SK-N-SH treated with all-trans-retinoic acid at 6 μM for 48 hours (cell line): Measurements from ENCODE around the gene PMEPA1.

Experiments used
- ATAC-seq: fragments of 200-7000 bp; cut with Tn5 transposase; 3 replicates; pipeline ENCODE4 v1.9.1; 2020; ENCODE audit warnings: mild to moderate bottlenecking, moderate library complexity
- BACH2 ChIP-seq: fragments of 250-450 bp; sonication (Bioruptor Pico); IDR thresholded peaks from 2 replicates; pipeline ENCODE4 v1.9.0; 2021; ENCODE audit warnings: mild to moderate bottlenecking, borderline replicate concordance
- CSDC2 ChIP-seq: fragments of 250-450 bp; sonication (Bioruptor Pico); IDR thresholded peaks from 2 replicates; pipeline ENCODE4 v1.5.0; 2020; ENCODE audit warnings: mild to moderate bottlenecking, moderate library complexity
- ESRRG ChIP-seq: fragments of 250-450 bp; sonication (Bioruptor Pico); IDR thresholded peaks from 2 replicates; pipeline ENCODE4 v1.6.1; 2021; ENCODE audit warnings: mild to moderate bottlenecking
- ISL1 ChIP-seq: fragments of 250-450 bp; sonication (Bioruptor Pico); IDR thresholded peaks from 2 replicates; pipeline ENCODE4 v2.1.2; 2022; ENCODE audit warnings: mild to moderate bottlenecking, moderate library complexity
- OSR1 ChIP-seq: fragments of 250-450 bp; sonication (Bioruptor Pico); IDR thresholded peaks from 2 replicates; pipeline ENCODE4 v1.8.0; 2022; ENCODE audit warnings: moderate library complexity, mild to moderate bottlenecking, inconsistent platforms
- RARB ChIP-seq: fragments of 250-450 bp; sonication (Bioruptor Pico); IDR thresholded peaks from 2 replicates; pipeline ENCODE4 v1.8.0; 2021; ENCODE audit warnings: mild to moderate bottlenecking, moderate library complexity
- SNAI2 ChIP-seq: fragments of 250-450 bp; sonication (Bioruptor Pico); IDR thresholded peaks from 2 replicates; pipeline ENCODE4 v1.5.0; 2020; ENCODE audit warnings: mild to moderate bottlenecking, moderate library complexity
- TCF4 ChIP-seq: fragments of 250-450 bp; sonication (Bioruptor Pico); IDR thresholded peaks from 2 replicates; pipeline ENCODE4 v1.8.0; 2021; ENCODE audit warnings: mild to moderate bottlenecking, moderate library complexity, borderline replicate concordance
- TOX ChIP-seq: fragments of 250-450 bp; sonication (Bioruptor Pico); IDR thresholded peaks from 2 replicates; pipeline ENCODE4 v1.8.0; 2021; ENCODE audit warnings: mild to moderate bottlenecking, moderate library complexity, borderline replicate concordance
- ZC3H10 ChIP-seq: fragments of 250-450 bp; sonication (Bioruptor Pico); IDR thresholded peaks from 2 replicates; pipeline ENCODE4 v1.5.1; 2021; ENCODE audit warnings: mild to moderate bottlenecking, moderate library complexity
- ZFP3 ChIP-seq: fragments of 250-450 bp; sonication (Bioruptor Pico); IDR thresholded peaks from 2 replicates; pipeline ENCODE4 v1.5.0; 2020; ENCODE audit warnings: mild to moderate bottlenecking, moderate library complexity
- ZFP30 ChIP-seq: fragments of 450-650 bp; formaldehyde crosslinking; IDR thresholded peaks from 2 replicates; pipeline ENCODE4 v1.5.0; 2022; ENCODE audit warnings: mild to moderate bottlenecking, moderate library complexity
- ZNF565 ChIP-seq: fragments of 450-650 bp; formaldehyde crosslinking; conservative IDR thresholded peaks from 2 replicates; pipeline ENCODE4 v1.5.0; 2020; ENCODE audit warnings: low read depth, mild to moderate bottlenecking, moderate library complexity
- ZNF8 ChIP-seq: fragments of 450-650 bp; formaldehyde crosslinking; IDR thresholded peaks from 2 replicates; pipeline ENCODE4 v1.5.0; 2020; ENCODE audit warnings: mild to moderate bottlenecking, moderate library complexity
- TF ChIP-seq, protein P1 (sequence below): fragments of 250-450 bp; sonication (Bioruptor Pico); IDR thresholded peaks from 2 replicates; pipeline ENCODE4 v1.5.0; 2020; ENCODE audit warnings: mild to moderate bottlenecking, moderate library complexity
- TF ChIP-seq, protein P2 (sequence below): fragments of 250-450 bp; sonication (Bioruptor Pico); IDR thresholded peaks from 2 replicates; pipeline ENCODE4 v1.5.1; 2020; ENCODE audit warnings: low read depth, mild to moderate bottlenecking, moderate library complexity
- TF ChIP-seq, protein P3 (sequence below): fragments of 250-450 bp; sonication (Bioruptor Pico); IDR thresholded peaks from 2 replicates; pipeline ENCODE4 v1.8.0; 2021; ENCODE audit warnings: low read depth, mild to moderate bottlenecking, moderate library complexity, borderline replicate concordance
- TF ChIP-seq, protein P4 (sequence below): fragments of 250-450 bp; sonication (Bioruptor Pico); IDR thresholded peaks from 2 replicates; pipeline ENCODE4 v1.8.0; 2020; ENCODE audit warnings: mild to moderate bottlenecking, moderate library complexity, borderline replicate concordance
- TF ChIP-seq, protein P5 (sequence below): fragments of 250-450 bp; sonication (Bioruptor Pico); IDR thresholded peaks from 2 replicates; pipeline ENCODE4 v1.5.1; 2021; ENCODE audit warnings: mild to moderate bottlenecking, moderate library complexity

PMEPA1 gene

DNA sequence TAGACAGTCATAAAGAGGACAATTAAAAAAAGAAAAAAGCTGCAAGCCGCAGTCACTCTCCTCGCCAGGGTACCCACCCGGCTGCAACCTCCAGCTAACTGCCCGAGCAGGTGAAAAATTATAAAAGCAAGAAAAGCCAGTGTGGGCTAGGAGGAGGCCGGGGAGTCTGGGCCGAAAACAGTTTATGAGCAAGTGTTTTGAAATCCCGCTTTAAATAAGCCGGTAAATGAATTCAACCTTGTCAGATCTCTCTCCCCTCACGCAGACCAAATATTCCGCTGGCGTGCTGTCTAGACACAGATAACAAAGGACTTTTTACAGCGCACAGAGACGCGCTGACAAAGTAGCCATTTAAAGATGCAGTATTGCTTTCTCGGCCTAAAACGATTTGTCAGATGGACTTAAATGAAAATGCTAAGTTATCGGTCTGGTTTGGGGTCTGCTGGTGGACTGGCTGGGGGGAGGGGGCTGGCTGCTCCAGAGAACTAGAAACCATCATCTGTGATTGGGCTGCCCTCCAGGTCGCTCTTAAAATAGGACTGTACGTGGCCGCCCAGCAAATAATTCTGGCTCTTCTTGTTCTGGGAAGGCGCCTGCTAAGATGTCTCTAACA, 24.6 kb downstream of the PMEPA1 start:
- TF ChIP-seq ZFP3 (CRISPR knock-in tag) (no peak), OSR1 (no peak), ISL1 (CRISPR knock-in tag) (no peak), ESRRG (CRISPR knock-in tag) (no peak)
- ATAC-seq, result no peak

DNA sequence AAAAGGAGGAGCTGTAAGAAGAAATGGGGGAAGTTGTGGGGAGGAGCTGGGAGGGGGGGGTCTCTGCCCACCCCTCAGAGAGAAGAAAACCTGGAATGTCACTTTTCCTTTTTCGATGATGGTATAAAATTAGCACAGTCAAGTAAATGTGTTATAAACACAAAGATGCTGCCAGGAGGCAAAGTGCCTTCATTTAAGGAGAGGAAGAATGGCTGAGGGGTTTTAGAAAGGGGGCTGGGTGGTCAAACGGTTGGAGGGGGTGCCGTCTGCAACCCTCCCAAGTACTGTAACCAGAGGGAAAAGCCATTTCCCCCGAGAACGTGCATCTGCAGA, 25.0 kb downstream of the PMEPA1 start:
- TF ChIP-seq, protein P1, sequence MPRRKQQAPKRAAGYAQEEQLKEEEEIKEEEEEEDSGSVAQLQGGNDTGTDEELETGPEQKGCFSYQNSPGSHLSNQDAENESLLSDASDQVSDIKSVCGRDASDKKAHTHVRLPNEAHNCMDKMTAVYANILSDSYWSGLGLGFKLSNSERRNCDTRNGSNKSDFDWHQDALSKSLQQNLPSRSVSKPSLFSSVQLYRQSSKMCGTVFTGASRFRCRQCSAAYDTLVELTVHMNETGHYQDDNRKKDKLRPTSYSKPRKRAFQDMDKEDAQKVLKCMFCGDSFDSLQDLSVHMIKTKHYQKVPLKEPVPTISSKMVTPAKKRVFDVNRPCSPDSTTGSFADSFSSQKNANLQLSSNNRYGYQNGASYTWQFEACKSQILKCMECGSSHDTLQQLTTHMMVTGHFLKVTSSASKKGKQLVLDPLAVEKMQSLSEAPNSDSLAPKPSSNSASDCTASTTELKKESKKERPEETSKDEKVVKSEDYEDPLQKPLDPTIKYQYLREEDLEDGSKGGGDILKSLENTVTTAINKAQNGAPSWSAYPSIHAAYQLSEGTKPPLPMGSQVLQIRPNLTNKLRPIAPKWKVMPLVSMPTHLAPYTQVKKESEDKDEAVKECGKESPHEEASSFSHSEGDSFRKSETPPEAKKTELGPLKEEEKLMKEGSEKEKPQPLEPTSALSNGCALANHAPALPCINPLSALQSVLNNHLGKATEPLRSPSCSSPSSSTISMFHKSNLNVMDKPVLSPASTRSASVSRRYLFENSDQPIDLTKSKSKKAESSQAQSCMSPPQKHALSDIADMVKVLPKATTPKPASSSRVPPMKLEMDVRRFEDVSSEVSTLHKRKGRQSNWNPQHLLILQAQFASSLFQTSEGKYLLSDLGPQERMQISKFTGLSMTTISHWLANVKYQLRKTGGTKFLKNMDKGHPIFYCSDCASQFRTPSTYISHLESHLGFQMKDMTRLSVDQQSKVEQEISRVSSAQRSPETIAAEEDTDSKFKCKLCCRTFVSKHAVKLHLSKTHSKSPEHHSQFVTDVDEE (CRISPR knock-in tag), result no peak
- TF ChIP-seq, protein P2, sequence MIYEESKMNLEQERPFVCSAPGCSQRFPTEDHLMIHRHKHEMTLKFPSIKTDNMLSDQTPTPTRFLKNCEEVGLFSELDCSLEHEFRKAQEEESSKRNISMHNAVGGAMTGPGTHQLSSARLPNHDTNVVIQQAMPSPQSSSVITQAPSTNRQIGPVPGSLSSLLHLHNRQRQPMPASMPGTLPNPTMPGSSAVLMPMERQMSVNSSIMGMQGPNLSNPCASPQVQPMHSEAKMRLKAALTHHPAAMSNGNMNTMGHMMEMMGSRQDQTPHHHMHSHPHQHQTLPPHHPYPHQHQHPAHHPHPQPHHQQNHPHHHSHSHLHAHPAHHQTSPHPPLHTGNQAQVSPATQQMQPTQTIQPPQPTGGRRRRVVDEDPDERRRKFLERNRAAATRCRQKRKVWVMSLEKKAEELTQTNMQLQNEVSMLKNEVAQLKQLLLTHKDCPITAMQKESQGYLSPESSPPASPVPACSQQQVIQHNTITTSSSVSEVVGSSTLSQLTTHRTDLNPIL, result no peak
- TF ChIP-seq SNAI2 (no peak), ZNF565 (CRISPR knock-in tag) (no peak), ZC3H10 (no peak), ZNF8 (CRISPR knock-in tag) (no peak), OSR1 (no peak)
- TF ChIP-seq, protein P3, sequence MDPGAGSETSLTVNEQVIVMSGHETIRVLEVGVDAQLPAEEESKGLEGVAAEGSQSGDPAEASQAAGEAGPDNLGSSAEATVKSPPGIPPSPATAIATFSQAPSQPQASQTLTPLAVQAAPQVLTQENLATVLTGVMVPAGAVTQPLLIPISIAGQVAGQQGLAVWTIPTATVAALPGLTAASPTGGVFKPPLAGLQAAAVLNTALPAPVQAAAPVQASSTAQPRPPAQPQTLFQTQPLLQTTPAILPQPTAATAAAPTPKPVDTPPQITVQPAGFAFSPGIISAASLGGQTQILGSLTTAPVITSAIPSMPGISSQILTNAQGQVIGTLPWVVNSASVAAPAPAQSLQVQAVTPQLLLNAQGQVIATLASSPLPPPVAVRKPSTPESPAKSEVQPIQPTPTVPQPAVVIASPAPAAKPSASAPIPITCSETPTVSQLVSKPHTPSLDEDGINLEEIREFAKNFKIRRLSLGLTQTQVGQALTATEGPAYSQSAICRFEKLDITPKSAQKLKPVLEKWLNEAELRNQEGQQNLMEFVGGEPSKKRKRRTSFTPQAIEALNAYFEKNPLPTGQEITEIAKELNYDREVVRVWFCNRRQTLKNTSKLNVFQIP, result no peak
- TF ChIP-seq, protein P4, sequence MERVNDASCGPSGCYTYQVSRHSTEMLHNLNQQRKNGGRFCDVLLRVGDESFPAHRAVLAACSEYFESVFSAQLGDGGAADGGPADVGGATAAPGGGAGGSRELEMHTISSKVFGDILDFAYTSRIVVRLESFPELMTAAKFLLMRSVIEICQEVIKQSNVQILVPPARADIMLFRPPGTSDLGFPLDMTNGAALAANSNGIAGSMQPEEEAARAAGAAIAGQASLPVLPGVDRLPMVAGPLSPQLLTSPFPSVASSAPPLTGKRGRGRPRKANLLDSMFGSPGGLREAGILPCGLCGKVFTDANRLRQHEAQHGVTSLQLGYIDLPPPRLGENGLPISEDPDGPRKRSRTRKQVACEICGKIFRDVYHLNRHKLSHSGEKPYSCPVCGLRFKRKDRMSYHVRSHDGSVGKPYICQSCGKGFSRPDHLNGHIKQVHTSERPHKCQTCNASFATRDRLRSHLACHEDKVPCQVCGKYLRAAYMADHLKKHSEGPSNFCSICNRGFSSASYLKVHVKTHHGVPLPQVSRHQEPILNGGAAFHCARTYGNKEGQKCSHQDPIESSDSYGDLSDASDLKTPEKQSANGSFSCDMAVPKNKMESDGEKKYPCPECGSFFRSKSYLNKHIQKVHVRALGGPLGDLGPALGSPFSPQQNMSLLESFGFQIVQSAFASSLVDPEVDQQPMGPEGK, result no peak
- TF ChIP-seq, all 23 proteins: peak for 0
- ATAC-seq, result no peak

DNA sequence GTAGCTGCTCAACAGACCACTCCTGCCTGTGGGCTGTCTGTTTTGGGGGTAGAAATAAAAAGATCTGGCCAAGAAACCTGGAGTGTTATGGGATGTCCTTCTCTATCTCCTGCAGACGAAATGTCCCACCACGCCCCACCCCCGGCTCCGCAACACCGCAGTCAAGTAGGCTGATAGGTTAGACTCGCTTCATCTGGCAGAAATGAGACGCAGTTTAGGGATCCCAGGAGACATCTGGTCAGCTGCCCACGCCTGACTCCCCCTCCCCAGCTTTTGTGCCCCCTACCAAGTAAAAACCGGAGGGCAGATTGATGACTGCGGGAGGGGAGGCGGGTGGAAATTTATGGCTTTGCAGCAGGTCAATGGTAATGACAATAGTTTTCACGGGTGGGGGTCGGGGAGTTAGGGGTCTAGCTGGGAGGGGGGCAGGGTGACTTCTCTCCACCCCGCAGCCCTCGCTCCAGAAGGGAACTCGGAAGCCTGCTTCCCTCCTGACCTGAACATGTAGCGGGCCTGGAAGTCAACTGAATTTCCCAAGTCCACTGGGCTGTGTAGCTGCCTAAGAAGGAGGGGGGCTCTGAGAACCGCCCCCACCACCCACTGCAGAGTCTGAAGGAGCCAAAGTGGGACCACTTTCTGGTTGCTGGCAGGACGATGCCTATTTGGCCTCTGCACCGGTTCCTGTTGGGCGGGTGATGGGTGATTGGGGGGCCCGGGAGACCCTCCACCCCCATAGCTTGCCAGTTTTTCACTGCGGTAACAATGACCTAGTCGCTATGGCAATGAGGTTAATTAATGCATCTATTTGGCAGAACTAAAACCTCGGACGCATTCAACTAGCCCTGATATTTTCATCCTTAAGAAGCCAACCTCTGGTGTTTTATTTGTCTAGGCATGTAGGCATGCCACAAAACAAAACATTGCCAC, 25.7 kb downstream of the PMEPA1 start:
- ATAC-seq, result no peak
- TF ChIP-seq ZFP3 (CRISPR knock-in tag), result no peak
- TF ChIP-seq, protein P3, result no peak
- no peak for TF ChIP-seq ESRRG (CRISPR knock-in tag)
- no peak for TF ChIP-seq CSDC2 (CRISPR knock-in tag)
- TF ChIP-seq, protein P4, result no peak
- TF ChIP-seq ZFP30, result no peak
- TF ChIP-seq TCF4 (CRISPR knock-in tag), result no peak
- TF ChIP-seq SNAI2, result no peak
- TF ChIP-seq, protein P5, sequence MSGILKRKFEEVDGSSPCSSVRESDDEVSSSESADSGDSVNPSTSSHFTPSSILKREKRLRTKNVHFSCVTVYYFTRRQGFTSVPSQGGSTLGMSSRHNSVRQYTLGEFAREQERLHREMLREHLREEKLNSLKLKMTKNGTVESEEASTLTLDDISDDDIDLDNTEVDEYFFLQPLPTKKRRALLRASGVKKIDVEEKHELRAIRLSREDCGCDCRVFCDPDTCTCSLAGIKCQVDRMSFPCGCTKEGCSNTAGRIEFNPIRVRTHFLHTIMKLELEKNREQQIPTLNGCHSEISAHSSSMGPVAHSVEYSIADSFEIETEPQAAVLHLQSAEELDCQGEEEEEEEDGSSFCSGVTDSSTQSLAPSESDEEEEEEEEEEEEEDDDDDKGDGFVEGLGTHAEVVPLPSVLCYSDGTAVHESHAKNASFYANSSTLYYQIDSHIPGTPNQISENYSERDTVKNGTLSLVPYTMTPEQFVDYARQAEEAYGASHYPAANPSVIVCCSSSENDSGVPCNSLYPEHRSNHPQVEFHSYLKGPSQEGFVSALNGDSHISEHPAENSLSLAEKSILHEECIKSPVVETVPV, result no peak
- TF ChIP-seq, protein P2, result no peak
- TF ChIP-seq RARB (CRISPR knock-in tag), result no peak
- no peak for TF ChIP-seq BACH2 (CRISPR knock-in tag)
- no peak for TF ChIP-seq ZNF565 (CRISPR knock-in tag)
- TF ChIP-seq ZNF8 (CRISPR knock-in tag), result no peak
- no peak for TF ChIP-seq TOX (CRISPR knock-in tag)
